HepG2 (cell line): ENCODE measurements around the gene DNM3. TPM values are rescaled to one million over a fixed set of nuclear protein-coding genes. Genes with fewer than 3 reads are reported as not detected.

Experiments used
- ATAC-seq: fragments of 200-7000 bp; cut with Tn5 transposase; 3 replicates; pipeline ENCODE4 v1.9.1; 2020; ENCODE audit warnings: mild to moderate bottlenecking, moderate library complexity
- BruUV-seq: library from RNA; stranded (reverse); fragments of 400-500 nt; replicated peaks from 2 replicates; lab custom pipeline; 2021; lab: Mats Ljungman, UMichigan
- CTCF ChIA-PET: fragments of 300-600 bp; formaldehyde crosslinking; extraction: SDS; loops from one replicate; lab custom pipeline; 2021; ENCODE audit warnings: low total read pairs, inconsistent platforms, low intra/inter-chr PET ratio; lab: Yijun Ruan, JAX
- POLR2A ChIA-PET: fragments of 350-600 bp; sonication (Branson Sonifier 250); formaldehyde crosslinking; loops from one replicate; lab custom pipeline; 2020; ENCODE audit warnings: antibody characterized with exemption, inconsistent platforms; lab: Yijun Ruan, JAX
- DNase-seq: peaks from one replicate; pipeline ENCODE4 v3.0.0-alpha.2; 2015; ENCODE audit warnings: low spot score
- FAIRE-seq: peaks from 3 replicates; lab custom pipeline; 2011; peaks lifted over from hg19 to GRCh38; lab: Jason Lieb, UNC
- H2AFZ ChIP-seq: one replicate; pipeline ENCODE4 v1.6.1; 2011; ENCODE audit warnings: low read length, inconsistent platforms
- H3K27ac ChIP-seq: fragments of 300-600 bp; 3 replicates; pipeline ENCODE4 v1.8.0; 2011; ENCODE audit warnings: mixed run types, mild to moderate bottlenecking, mixed read lengths, low read length, inconsistent platforms; ENCODE audit not compliant: insufficient read depth; ENCODE audit errors: extremely low read length
- H3K27me3 ChIP-seq, 2 experiments: fragments of 200-600 bp in 1 of 2; 2 replicates in 1 of 2; 3 replicates in 1 of 2; pipeline versions ENCODE4 v1.6.0 to v1.8.0; 2011; ENCODE audit warnings: low read length in 2 of 2, mild to moderate bottlenecking in 2 of 2, moderate library complexity in 2 of 2, inconsistent platforms in 1 of 2; ENCODE audit not compliant: insufficient read depth in 2 of 2, control insufficient read depth in 1 of 2
- H3K36me3 ChIP-seq, 2 experiments: fragments of 200-600 bp in 1 of 2; replicated peaks in 1 of 2; 2 replicates in 1 of 2; 3 replicates in 1 of 2; pipeline versions ENCODE4 v1.5.1 to v1.8.0; 2011; ENCODE audit warnings: low read length in 2 of 2, inconsistent platforms in 1 of 2; ENCODE audit not compliant: insufficient read depth in 2 of 2, control insufficient read depth in 1 of 2
- H3K4me1 ChIP-seq: 2 replicates; pipeline ENCODE4 v1.5.1; 2012; ENCODE audit warnings: low read length, inconsistent platforms; ENCODE audit not compliant: insufficient read depth
- H3K4me2 ChIP-seq: 2 replicates; pipeline ENCODE4 v1.6.0; 2011; ENCODE audit warnings: low read depth, low read length, inconsistent platforms
- H3K4me3 ChIP-seq, 3 experiments: fragments of 200-600 bp in 1 of 3; sonication (generic), shearing (Covaris generic) in 1 of 3; replicated peaks in 1 of 3; 2 replicates each; pipeline ENCODE4 v1.5.1; 2011 to 2016; ENCODE audit warnings: low read length in 3 of 3, inconsistent platforms in 2 of 3, low read depth in 2 of 3, mild to moderate bottlenecking in 2 of 3, control low read depth in 1 of 3, mixed read lengths in 1 of 3; ENCODE audit not compliant: insufficient read depth in 1 of 3
- H3K79me2 ChIP-seq: one replicate; pipeline ENCODE4 v1.6.1; 2011; ENCODE audit warnings: low read length, inconsistent platforms; ENCODE audit not compliant: insufficient read depth
- H3K9ac ChIP-seq: 2 replicates; pipeline ENCODE4 v1.6.0; 2011; ENCODE audit warnings: mild to moderate bottlenecking, low read depth, low read length, inconsistent platforms; ENCODE audit not compliant: insufficient read depth
- H3K9me3 ChIP-seq: 2 replicates; pipeline ENCODE4 v1.5.1; 2012; ENCODE audit warnings: mild to moderate bottlenecking, low read length
- H4K20me1 ChIP-seq: 2 replicates; pipeline ENCODE4 v1.6.0; 2011; ENCODE audit warnings: inconsistent platforms, mild to moderate bottlenecking, low read length, moderate library complexity; ENCODE audit not compliant: insufficient read depth
- HOXA7 ChIP-seq: sonication (generic); formaldehyde crosslinking; IDR thresholded peaks from 2 replicates; pipeline ENCODE4 v1.8.1; 2022; ENCODE audit warnings: mild to moderate bottlenecking, missing genetic modification reagents, moderate library complexity
- MBD4 ChIP-seq: IDR thresholded peaks from 2 replicates; pipeline ENCODE4 v1.6.1; 2012; ENCODE audit warnings: low read length, inconsistent platforms, borderline replicate concordance
- SSRP1 ChIP-seq: IDR thresholded peaks from 2 replicates; pipeline ENCODE4 v1.6.1; 2016; ENCODE audit warnings: control low read depth
- TCF7L2 ChIP-seq: IDR thresholded peaks from 2 replicates; pipeline ENCODE4 v1.6.1; 2011; ENCODE audit warnings: mild to moderate bottlenecking, low read depth, low read length, moderate library complexity
- U2AF2 ChIP-seq: fragments of 200-400 bp; formaldehyde crosslinking; IDR thresholded peaks from 2 replicates; pipeline ENCODE4 v1.6.1; 2017; ENCODE audit warnings: low read depth, mild to moderate bottlenecking, low read length
- ZFP1 ChIP-seq: IDR thresholded peaks from 2 replicates; pipeline ENCODE4 v1.6.1; 2016
- ZKSCAN1 ChIP-seq: fragments of 150-350 bp; IDR thresholded peaks from 2 replicates; pipeline ENCODE4 v1.6.1; 2014; ENCODE audit warnings: low read length
- ZNF143 ChIP-seq: sonication (generic); formaldehyde crosslinking; IDR thresholded peaks from 2 replicates; pipeline ENCODE4 v1.4.0; 2020; ENCODE audit warnings: missing genetic modification reagents
- ZNF451 ChIP-seq: sonication (generic); formaldehyde crosslinking; IDR thresholded peaks from 2 replicates; pipeline ENCODE4 v1.5.0; 2020; ENCODE audit warnings: mild to moderate bottlenecking, missing genetic modification reagents
- ZNF569 ChIP-seq: sonication (generic); formaldehyde crosslinking; IDR thresholded peaks from 2 replicates; pipeline ENCODE4 v1.5.0; 2020; ENCODE audit warnings: mild to moderate bottlenecking, missing genetic modification reagents, moderate library complexity, borderline replicate concordance
- ZNF574 ChIP-seq: sonication (generic); formaldehyde crosslinking; IDR thresholded peaks from 2 replicates; pipeline ENCODE4 v1.4.0; 2020; ENCODE audit warnings: missing genetic modification reagents
- ZNF577 ChIP-seq: sonication (generic); formaldehyde crosslinking; IDR thresholded peaks from 2 replicates; pipeline ENCODE4 v1.4.0; 2020; ENCODE audit warnings: mild to moderate bottlenecking, low read depth, missing genetic modification reagents, borderline replicate concordance
- ZNF703 ChIP-seq: sonication (generic); formaldehyde crosslinking; IDR thresholded peaks from 2 replicates; pipeline ENCODE4 v1.5.1; 2020; ENCODE audit warnings: missing genetic modification reagents, mild to moderate bottlenecking, moderate library complexity, borderline replicate concordance
- ZNF800 ChIP-seq: sonication (generic); formaldehyde crosslinking; IDR thresholded peaks from 2 replicates; pipeline ENCODE4 v1.4.0; 2020; ENCODE audit warnings: missing genetic modification reagents
- ZSCAN21 ChIP-seq: sonication (generic); formaldehyde crosslinking; IDR thresholded peaks from 2 replicates; pipeline ENCODE4 v1.8.0; 2022; ENCODE audit warnings: mild to moderate bottlenecking, missing genetic modification reagents, moderate library complexity, borderline replicate concordance
- ZSCAN29 ChIP-seq: sonication (generic); formaldehyde crosslinking; conservative IDR thresholded peaks from 2 replicates; pipeline ENCODE4 v1.4.0; 2020; ENCODE audit warnings: mild to moderate bottlenecking, missing genetic modification reagents
- WGBS: methylation state at CpG from one replicate; pipeline ENCODE4 v1.1.6; 2017; ENCODE audit warnings: low lambda C conversion rate; 5-methylcytosine and 5-hydroxymethylcytosine counted together
- in situ Hi-C: cut with HindIII; loops from 2 replicates; pipeline ENCODE4 v1.10.0; 2017; ENCODE audit warnings: low pct_unique_long_range_greater_than_20kb; ENCODE audit not compliant: extremely low pct_ligation_motif_present
- intact Hi-C: fragments of 100-400 bp; cut with micrococcal nuclease; formaldehyde crosslinking; loops from one replicate; pipeline ENCODE4 v1.10.0; 2022; ENCODE audit not compliant: unreplicated experiment
- polyA plus RNA-seq, 8 experiments: library from polyadenylated mRNA; depleted of rRNA in 3 of 8; stranded (reverse) in 7 of 8; unstranded in 1 of 8; fragments of >200 nt; fragmentation: Illumina TruSeq in 4 of 8; extraction: Trizol in 4 of 8; gene quantifications; 2 replicates each; pipeline versions ENCODE4 v1.2.1 to v1.2.3, GENCODE V29; 2011 to 2016; ENCODE audit warnings: low read depth in 4 of 8, missing spikeins in 1 of 8, mixed read lengths in 1 of 8; ENCODE audit not compliant: insufficient read depth in 1 of 8
- total RNA-seq, 5 experiments: library from RNA; depleted of rRNA; stranded (reverse); fragments of >200 nt; fragmentation: Illumina TruSeq; extraction: Trizol; gene quantifications; 2 replicates each; pipeline ENCODE4 v1.2.3, GENCODE V29; 2016; ENCODE audit warnings: low read depth in 1 of 5
- TF ChIP-seq, protein P1 (sequence below): sonication (generic); formaldehyde crosslinking; IDR thresholded peaks from 2 replicates; pipeline ENCODE4 v1.8.0; 2023; ENCODE audit warnings: mild to moderate bottlenecking, missing genetic modification reagents

The DNM3 gene
- total and polyA plus RNA-seq, 2 of the 13 experiments (the other 11 are each of a cell fraction or from before 2014, with no cell fraction given) = 0.05 TPM; not detected in 1

GRCh38 chr1:172136925-172137324, 295.6 kb downstream of the DNM3 start:
- in situ Hi-C loops = no loop called here
- no TSS peak for BruUV-seq
- Histone ChIP-seq H2AFZ (no peak overlapping the region), H3K36me3 (no peaks in the 10 kb centered on the region), H3K9ac (no peak overlapping the region), H3K4me3 (no peak overlapping the region), H4K20me1 (no peaks in the 10 kb centered on the region), H3K4me1 (no peaks in the 10 kb centered on the region), H3K4me2 (no peak overlapping the region), H3K27me3 (no peaks in the 10 kb centered on the region), H3K27ac (no peak overlapping the region), H3K79me2 (no peaks in the 10 kb centered on the region), H3K9me3 (no peaks in the 10 kb centered on the region)
- ChIA-PET CTCF (no interaction called here), POLR2A (no interaction called here)
- FAIRE-seq = no peak
- TF ChIP-seq ZSCAN21 (CRISPR knock-in tag) (no peak), HOXA7 (CRISPR knock-in tag) (no peak), ZNF143 (no peak), SSRP1 (no peak), ZKSCAN1 (no peak), ZFP1 (no peak), ZNF569 (CRISPR knock-in tag) (no peak), U2AF2 (no peak), TCF7L2 (no peak), ZNF800 (no peak), ZNF577 (CRISPR knock-in tag) (no peak), MBD4 (no peak), ZSCAN29 (CRISPR knock-in tag) (no peak), ZNF574 (no peak), ZNF703 (CRISPR knock-in tag) (no peak), ZNF451 (CRISPR knock-in tag) (no peak)
- TF ChIP-seq, protein P1, sequence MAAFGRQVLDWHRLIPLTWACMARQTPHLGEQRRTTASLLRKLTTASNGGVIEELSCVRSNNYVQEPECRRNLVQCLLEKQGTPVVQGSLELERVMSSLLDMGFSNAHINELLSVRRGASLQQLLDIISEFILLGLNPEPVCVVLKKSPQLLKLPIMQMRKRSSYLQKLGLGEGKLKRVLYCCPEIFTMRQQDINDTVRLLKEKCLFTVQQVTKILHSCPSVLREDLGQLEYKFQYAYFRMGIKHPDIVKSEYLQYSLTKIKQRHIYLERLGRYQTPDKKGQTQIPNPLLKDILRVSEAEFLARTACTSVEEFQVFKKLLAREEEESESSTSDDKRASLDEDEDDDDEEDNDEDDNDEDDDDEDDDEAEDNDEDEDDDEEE (CRISPR knock-in tag) = no peak
- intact Hi-C loops = no loop called here
- no peak for DNase-seq
- WGBS = 13% methylated on average over 5 of the region's 5 CpGs
- ATAC-seq = no peak
